HL-60/S4 treated with retinoic acid at 250 ng/mL for 4 days and 3 days (cell line): ENCODE measurements around the gene NEU4.

Experiments used
- in situ Hi-C: fragments of 300-500 bp; cut with MboI; formaldehyde crosslinking; loops from 2 replicates; pipeline ENCODE4 v1.7.0; 2022; ENCODE audit warnings: low sequenced_read_pairs

Gene NEU4

DNA sequence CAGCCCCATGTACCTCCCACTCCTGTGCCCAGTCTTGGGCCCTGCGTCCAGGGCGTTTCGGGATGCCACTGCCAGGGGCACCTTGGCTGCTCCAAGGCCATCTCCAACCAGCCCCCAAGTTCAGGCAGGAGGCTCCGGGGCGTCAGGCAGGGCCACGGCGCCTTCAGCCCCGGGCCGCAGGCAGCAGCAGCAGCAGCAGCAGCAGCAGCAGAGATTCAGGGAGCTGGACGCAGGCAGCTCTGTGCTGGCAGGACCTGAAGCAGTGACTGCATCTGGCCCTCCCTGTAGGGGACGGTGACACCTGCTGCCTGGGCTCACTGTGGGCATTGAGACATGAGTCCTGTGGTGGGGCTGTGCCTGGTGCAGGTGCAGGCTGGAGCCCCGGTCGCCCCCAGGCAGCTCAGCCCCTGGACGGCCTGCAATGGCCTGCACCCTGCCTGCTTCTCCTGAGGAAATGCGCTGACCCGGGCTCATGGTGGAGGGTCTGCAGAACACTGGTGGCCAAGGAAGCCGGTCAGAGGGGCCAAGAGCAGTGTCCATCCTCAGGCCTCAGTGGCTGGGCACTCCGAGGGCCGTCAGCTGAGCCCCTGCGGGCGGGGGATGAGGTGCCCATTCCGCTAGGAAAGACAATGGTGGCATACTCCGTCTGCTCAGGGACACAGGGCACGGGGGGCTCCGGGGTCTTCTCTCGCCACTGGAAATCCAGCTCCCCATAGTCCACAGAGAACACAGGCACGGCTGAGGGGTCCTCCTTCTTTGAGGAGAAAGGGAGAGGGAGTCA lies 41.7 kb downstream of the NEU4 start:
- in situ Hi-C loops, result no loop called here

DNA sequence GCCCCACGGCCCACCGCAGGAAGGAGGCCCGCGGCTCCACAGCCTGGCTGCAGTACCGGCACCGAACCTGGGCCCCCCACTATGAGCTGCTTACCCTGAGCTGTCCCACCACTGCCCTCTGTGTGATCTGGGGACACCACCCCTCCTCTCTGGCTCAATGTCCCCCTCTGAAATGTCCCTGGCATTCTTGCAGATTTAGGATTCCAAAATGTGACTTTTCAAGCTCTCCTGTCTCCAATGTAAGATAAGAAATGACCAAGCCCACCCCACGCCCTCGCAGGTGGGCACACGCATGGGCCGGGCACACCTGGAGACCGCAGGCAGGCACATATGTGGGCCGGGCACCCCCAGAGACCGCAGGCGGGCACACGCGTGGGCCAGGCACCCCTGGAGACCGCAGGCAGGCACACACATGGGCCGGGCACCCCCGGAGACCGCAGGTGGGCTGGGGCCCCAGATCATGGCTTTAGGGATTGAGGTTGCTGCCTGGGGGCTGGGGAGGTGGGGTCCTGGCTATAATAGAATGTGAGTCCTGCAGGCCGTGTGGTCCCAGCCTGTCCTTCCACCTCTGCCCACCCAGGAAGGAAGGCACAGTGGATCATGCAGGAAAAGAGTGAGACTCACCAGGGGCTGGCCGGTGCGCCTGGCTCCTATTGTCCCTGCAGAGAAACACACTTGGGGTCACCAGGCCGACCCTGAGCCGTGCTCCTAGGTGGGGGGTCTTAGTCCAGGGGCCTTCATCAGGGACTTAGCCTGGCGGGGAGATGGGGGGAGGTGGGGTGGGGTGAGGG lies 42.5 kb downstream of the NEU4 start:
- in situ Hi-C loops, result no loop called here

GRCh38 chr2:241852116-241852980 lies 43.4 kb downstream of the NEU4 start:
- in situ Hi-C loops, result no loop called here

DNA sequence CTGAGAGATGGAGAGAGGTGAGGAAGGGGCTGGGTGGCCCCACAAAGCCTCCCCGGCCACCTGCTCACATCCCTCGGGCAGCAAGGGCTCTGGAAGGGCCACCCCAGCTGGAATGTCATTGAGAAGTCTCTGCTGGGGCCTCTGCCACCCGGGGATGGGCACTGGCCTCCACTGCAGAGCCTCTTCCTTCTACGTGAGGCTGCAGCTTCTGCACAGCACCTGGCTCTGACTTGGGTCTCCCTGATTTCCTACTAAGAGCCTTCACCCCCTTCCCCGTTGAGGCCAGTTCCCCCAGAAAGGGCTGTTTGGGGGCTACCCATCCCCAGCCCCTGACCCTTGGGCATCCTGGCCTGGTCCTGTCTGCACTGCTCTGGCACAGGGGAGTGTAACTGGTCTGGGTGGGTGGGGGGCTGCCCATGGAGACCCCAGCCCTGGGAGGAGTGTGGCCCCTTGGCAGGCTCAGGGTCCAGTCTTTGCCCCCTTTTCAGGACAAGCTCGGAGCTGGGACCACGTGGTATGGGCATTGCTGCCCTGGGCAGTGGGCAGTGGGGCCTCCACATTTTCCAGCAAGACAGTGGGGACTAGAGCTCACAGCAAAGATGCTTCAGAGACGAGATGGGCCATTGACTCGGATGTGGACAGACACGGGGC lies 44.1 kb downstream of the NEU4 start:
- in situ Hi-C loops, result no loop called here

DNA sequence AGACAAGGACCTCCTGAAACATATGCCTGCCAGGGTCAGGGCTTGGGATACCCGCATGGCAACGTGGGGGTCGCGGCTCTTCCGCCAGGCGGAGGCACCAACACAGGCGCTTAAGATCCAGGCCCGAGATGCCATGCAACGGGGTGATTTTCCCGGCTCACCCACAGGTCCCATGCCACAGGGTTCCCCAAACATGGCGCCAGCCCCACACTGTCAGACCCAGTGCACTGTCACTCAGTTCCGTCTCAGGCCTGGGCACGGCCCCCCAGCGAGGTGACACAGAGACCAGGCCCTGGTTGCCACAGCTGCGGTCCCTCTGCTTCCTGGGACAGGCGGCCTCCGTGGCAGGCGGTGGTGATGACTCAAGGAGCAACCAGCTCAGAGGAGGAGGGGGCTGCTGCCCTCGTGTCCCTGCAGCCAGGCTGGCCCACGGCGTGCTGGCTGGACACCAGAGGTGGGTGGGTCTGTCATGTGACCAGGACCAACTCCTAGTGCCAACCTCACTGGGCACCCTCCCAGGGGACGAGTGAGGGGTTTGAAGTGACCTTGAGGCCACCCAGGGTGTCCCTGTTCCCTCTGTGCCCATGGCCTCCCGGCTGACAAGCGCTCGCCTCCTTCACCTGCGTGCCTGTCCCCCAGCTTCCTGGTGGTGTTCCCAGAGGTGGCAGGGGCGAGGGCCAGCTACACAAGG lies 44.8 kb downstream of the NEU4 start:
- in situ Hi-C loops, result no loop called here

GRCh38 chr2:241854342-241855244 lies 45.6 kb downstream of the NEU4 start:
- in situ Hi-C loops, result no loop called here

- in situ Hi-C loops, result no loop called here
These were observed 46.4 kb downstream of the NEU4 start for GRCh38 chr2:241855245-241855887.

DNA sequence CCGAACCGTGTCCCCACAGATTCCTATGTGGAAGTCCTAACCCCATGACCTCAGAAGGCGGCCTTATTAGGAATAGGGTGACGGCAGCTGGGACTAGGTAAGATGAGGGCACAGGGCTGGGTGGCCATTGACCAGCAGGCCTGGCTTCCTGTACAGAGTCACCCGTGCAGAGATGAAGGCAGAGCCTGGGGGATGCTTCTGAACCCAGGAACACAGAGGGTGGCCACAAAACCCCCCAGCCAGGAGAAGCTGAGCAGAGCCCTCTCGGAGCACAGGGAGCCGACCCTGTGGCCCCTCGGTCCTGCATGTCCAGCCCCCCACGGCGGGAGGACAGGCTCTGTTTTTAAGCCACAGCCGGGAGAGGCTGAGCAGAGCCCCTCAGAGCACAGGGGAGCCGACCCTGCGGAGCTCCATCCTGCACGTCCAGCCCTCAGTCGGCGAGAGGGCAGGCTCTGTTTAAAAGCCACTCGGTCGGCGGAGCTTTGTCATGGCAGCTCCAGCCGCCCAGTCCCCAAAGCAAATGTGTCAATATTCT lies 47.0 kb downstream of the NEU4 start:
- in situ Hi-C loops, result no loop called here

GRCh38 chr2:241857041-241857541 lies 48.1 kb downstream of the NEU4 start:
- in situ Hi-C loops, result no loop called here

- in situ Hi-C loops, result no loop called here
These were observed 48.7 kb downstream of the NEU4 start for GRCh38 chr2:241857572-241858121.

DNA sequence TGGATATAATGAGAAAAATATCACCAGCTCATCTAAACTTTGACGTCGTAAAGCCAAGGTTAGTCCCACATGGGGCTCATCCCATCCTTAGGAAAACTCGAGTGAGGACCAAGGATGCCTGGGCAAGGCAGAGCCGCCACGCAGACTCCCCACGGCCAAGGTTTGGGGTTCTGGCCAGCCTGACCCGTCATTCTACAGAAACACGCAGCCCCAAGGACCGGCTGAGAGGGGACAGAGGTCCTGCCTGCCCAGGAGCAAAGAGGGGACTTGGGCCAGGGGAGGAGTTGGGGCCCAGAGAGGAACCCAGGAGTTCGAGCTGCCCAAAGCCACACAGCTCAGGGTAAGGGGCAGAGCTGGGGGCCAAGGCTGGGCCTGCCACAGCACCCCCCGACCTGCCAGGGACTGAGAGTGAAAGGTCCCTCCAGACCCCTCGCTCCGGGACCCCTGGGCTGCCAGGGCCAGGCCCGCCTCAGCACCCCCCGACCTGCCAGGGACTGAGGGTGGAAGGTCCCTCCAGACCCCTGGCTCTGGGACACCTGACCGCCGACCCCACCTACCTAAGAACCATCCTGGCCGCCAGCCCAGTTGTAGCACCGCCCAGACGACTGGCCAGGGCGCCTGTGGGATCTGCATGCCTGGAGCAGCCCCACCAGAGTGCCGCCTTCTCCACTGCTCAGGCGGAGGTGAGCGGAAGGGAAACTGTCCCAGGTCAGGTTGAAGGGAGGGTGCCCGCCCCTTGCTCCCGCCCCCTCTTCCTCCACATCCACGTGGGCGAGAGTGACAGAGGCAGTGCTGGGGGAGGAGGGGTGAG lies 49.4 kb downstream of the NEU4 start, which contains the start of gene PDCD1:
TSS of gene PDCD1 (minus strand) at position 689 of the 811 bp plus-strand sequence. CDS start at position 633, 56 bp downstream.
- in situ Hi-C loops, result no loop called here

DNA sequence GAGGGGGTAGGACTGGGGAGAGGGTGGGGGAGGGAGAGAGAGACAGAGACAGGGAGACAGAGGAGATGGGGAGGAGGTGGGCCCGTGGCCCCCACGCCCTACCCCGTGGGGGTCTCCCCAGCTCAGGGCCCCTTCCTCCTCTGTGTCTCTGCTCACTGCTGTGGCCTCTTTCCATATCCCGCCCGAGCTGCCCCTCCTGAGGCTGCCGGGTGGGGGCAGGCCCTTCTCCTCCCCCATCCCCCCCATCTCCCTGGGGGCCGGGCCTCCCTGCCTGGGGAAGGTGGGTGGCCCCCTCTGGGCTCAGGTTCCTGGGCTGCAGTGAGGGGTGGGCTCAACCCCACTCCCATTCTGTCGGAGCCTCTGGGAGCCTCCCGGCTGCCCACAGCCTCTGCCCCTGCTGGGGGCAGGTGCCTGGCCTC lies 50.0 kb downstream of the NEU4 start:
- in situ Hi-C loops, result no loop called here

DNA sequence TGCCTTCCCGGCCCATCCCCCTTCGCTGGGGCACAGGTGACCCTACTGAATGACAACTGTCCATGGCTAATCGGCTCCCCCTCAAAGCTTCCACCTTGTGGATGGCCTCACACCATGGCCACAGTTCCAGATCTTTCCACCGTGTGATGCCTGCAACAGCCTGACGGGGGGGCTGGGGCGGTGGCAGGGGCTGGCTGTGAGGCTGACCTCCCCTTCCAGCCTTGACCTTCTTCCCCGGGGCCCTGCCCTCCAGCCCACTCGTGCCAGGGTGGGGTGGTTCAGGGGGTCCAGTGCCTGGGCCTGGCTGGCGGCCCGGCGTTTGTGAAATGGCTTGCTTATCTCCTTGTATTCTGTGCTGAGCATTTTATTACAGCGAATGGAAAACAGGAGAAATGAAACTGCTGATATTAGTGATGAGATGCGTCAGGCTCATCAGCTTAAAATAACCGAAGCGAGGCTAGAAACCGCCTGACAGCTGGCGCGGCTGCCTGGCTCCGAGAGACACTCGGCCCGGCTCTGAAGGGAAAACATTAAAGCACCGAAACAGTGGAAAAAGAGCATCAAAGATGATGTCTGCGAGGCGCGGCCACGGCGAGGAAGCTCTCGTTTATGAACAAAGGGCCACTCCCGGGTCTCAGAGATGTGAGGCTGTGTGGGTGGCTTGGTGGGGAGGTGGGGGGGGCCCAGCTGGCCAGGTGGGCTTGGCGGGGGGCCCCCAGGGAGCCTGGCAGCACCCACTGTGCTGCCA lies 50.6 kb downstream of the NEU4 start:
- in situ Hi-C loops, result no loop called here

GRCh38 chr2:241860184-241861078 lies 51.4 kb downstream of the NEU4 start:
- in situ Hi-C loops, result no loop called here

- in situ Hi-C loops, result no loop called here
These were observed 52.3 kb downstream of the NEU4 start for GRCh38 chr2:241861264-241861663.
